Osteocyte (in vitro differentiated cells): ENCODE results near the gene ETS1. TPM values are rescaled to one million over a fixed set of nuclear protein-coding genes. Genes with fewer than 3 reads are reported as not detected.

Experiments
- DNase-seq: peaks from one replicate; pipeline ENCODE4 v3.0.0; 2021; ENCODE audit warnings: mixed read lengths; ENCODE audit not compliant: unreplicated experiment; ENCODE audit errors: extremely low spot score
- H3K27ac Mint-ChIP-seq: one replicate; pipeline ENCODE4 v1.8.0; 2021; ENCODE audit warnings: mild to moderate bottlenecking, mixed read lengths; ENCODE audit not compliant: unreplicated experiment
- H3K27me3 Mint-ChIP-seq: one replicate; pipeline ENCODE4 v1.8.0; 2021; ENCODE audit warnings: mixed read lengths; ENCODE audit not compliant: unreplicated experiment
- H3K36me3 Mint-ChIP-seq: one replicate; pipeline ENCODE4 v1.8.0; 2021; ENCODE audit warnings: mixed read lengths; ENCODE audit not compliant: unreplicated experiment
- H3K4me1 Mint-ChIP-seq: one replicate; pipeline ENCODE4 v1.8.0; 2021; ENCODE audit warnings: mixed read lengths; ENCODE audit not compliant: unreplicated experiment
- H3K4me3 Mint-ChIP-seq: one replicate; pipeline ENCODE4 v1.8.0; 2021; ENCODE audit warnings: mild to moderate bottlenecking, moderate library complexity, mixed read lengths; ENCODE audit not compliant: unreplicated experiment
- H3K9me3 Mint-ChIP-seq: one replicate; pipeline ENCODE4 v1.8.0; 2021; ENCODE audit warnings: mixed read lengths; ENCODE audit not compliant: unreplicated experiment
- CTCF ChIP-seq: fragments of 200-600 bp; sonication (generic); IDR thresholded peaks from 2 replicates; pipeline ENCODE4 v1.5.0; 2021; ENCODE audit warnings: antibody characterized with exemption, mild to moderate bottlenecking, moderate library complexity
- total RNA-seq: library from RNA; stranded (reverse); gene quantifications from 2 replicates; pipeline ENCODE4 v1.2.1, GENCODE V29; 2021

The ETS1 gene
- total RNA-seq, 1 donor from 2014 or later = 77.9 TPM

GRCh38 chr11:128594226-128594625 is 6.9 kb upstream of the ETS1 start:
- no peak for DNase-seq
- peaks cover 13% of the 10 kb centered on the region for H3K27me3 Mint-ChIP-seq
- H3K4me3 Mint-ChIP-seq = no peak overlapping the region
- H3K4me1 Mint-ChIP-seq = peaks cover 5% of the 10 kb centered on the region
- no peak overlapping the region for H3K27ac Mint-ChIP-seq
- no peak for TF ChIP-seq CTCF
- H3K36me3 Mint-ChIP-seq = no peaks in the 10 kb centered on the region
- peaks cover 3% of the 10 kb centered on the region for H3K9me3 Mint-ChIP-seq

GRCh38 chr11:128593281-128593680 is 5.9 kb upstream of the ETS1 start:
- DNase-seq = no peak
- Mint-ChIP-seq H3K36me3 (no peaks in the 10 kb centered on the region), H3K4me3 (no peak overlapping the region)

GRCh38 chr11:128592454-128592853 is 5.1 kb upstream of the ETS1 start:
- DNase-seq = no peak
- no peak for TF ChIP-seq CTCF
- Mint-ChIP-seq H3K4me1 (peaks cover 7% of the 10 kb centered on the region), H3K27ac (no peak overlapping the region), H3K4me3 (no peak overlapping the region), H3K36me3 (no peaks in the 10 kb centered on the region), H3K9me3 (peaks cover 3% of the 10 kb centered on the region), H3K27me3 (peaks cover 15% of the 10 kb centered on the region)

More at GRCh38 chr11:128593281-128593680, 5.9 kb upstream of the ETS1 start:
- no peak overlapping the region for H3K27ac Mint-ChIP-seq
- H3K27me3 Mint-ChIP-seq = peaks cover 13% of the 10 kb centered on the region
- H3K9me3 Mint-ChIP-seq = peaks cover 3% of the 10 kb centered on the region
- peaks cover 5% of the 10 kb centered on the region for H3K4me1 Mint-ChIP-seq
- TF ChIP-seq CTCF = no peak

- Mint-ChIP-seq H3K27me3 (peaks cover 32% of the 10 kb centered on the region), H3K9me3 (peaks cover 3% of the 10 kb centered on the region), H3K36me3 (no peaks in the 10 kb centered on the region), H3K4me1 (peaks cover 7% of the 10 kb centered on the region), H3K4me3 (no peak overlapping the region), H3K27ac (no peak overlapping the region)
- TF ChIP-seq CTCF = no peak
- no peak for DNase-seq
Observed at GRCh38 chr11:128590587-128590986, 3.2 kb upstream of the ETS1 start.

GRCh38 chr11:128589998-128590397 is 2.6 kb upstream of the ETS1 start:
- peaks cover 35% of the 10 kb centered on the region for H3K27me3 Mint-ChIP-seq
- peaks cover 2% of the 10 kb centered on the region for H3K4me1 Mint-ChIP-seq
- no peak overlapping the region for H3K27ac Mint-ChIP-seq
- no peaks in the 10 kb centered on the region for H3K36me3 Mint-ChIP-seq
- H3K9me3 Mint-ChIP-seq = peaks cover 3% of the 10 kb centered on the region
- no peak for TF ChIP-seq CTCF
- DNase-seq = no peak
- no peak overlapping the region for H3K4me3 Mint-ChIP-seq
